ENCODE data around the gene CCNE1. TPM values are rescaled to one million over a fixed set of nuclear protein-coding genes. Genes with fewer than 3 reads are reported as not detected.

The CCNE1 gene
- polyA plus RNA-seq, 1 of the 3 experiments (the other 2 are of a cell fraction) = 8.9 TPM

GRCh38 chr19:29854033-29854432, 42.2 kb downstream of the CCNE1 start:
- WGBS (ENCODE audit: low lambda C conversion rate) = 75% methylated on average over 6 of the region's 6 CpGs
- TF ChIP-seq MXI1 (IDR thresholded peaks at IDR 0.05; ENCODE audit: low read depth, low read length) = no peak
- no peak for TF ChIP-seq ELF1 (IDR thresholded peaks at IDR 0.05)
- TF ChIP-seq USF2 (IDR thresholded peaks at IDR 0.05; ENCODE audit: borderline replicate concordance, low read depth, low read length) = no peak
- no peak for TF ChIP-seq YY1 (IDR thresholded peaks at IDR 0.05; ENCODE audit: low read depth)
- no peak for TF ChIP-seq CHD2 (IDR thresholded peaks at IDR 0.05; ENCODE audit: low read length, partially characterized antibody)
- TF ChIP-seq, protein P1, sequence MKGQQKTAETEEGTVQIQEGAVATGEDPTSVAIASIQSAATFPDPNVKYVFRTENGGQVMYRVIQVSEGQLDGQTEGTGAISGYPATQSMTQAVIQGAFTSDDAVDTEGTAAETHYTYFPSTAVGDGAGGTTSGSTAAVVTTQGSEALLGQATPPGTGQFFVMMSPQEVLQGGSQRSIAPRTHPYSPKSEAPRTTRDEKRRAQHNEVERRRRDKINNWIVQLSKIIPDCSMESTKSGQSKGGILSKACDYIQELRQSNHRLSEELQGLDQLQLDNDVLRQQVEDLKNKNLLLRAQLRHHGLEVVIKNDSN (IDR thresholded peaks at IDR 0.05; ENCODE audit: borderline replicate concordance, low read depth) = no peak
- TF ChIP-seq, protein P2, sequence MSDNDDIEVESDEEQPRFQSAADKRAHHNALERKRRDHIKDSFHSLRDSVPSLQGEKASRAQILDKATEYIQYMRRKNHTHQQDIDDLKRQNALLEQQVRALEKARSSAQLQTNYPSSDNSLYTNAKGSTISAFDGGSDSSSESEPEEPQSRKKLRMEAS (IDR thresholded peaks at IDR 0.05; ENCODE audit: low read depth) = no peak
- no peak for TF ChIP-seq SIN3A (IDR thresholded peaks at IDR 0.05; ENCODE audit: borderline replicate concordance, low read depth, low read length)
- no peak for TF ChIP-seq JUND (IDR thresholded peaks at IDR 0.05)
- no peak for TF ChIP-seq SMC3 (IDR thresholded peaks at IDR 0.05; ENCODE audit: low read depth, low read length)
- no peak for TF ChIP-seq EP300 (IDR thresholded peaks at IDR 0.05; ENCODE audit: borderline replicate concordance in 1 of 2, low read depth in 1 of 2, low read length in 1 of 2)
- TF ChIP-seq NRF1 (IDR thresholded peaks at IDR 0.05; ENCODE audit: low read depth, low read length) = no peak
- TF ChIP-seq, protein P3, sequence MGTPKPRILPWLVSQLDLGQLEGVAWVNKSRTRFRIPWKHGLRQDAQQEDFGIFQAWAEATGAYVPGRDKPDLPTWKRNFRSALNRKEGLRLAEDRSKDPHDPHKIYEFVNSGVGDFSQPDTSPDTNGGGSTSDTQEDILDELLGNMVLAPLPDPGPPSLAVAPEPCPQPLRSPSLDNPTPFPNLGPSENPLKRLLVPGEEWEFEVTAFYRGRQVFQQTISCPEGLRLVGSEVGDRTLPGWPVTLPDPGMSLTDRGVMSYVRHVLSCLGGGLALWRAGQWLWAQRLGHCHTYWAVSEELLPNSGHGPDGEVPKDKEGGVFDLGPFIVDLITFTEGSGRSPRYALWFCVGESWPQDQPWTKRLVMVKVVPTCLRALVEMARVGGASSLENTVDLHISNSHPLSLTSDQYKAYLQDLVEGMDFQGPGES (IDR thresholded peaks at IDR 0.05; ENCODE audit: low read depth, low read length) = no peak
- no peak for TF ChIP-seq RXRA (IDR thresholded peaks at IDR 0.05; ENCODE audit: borderline replicate concordance, low read depth)
- no peak for TF ChIP-seq CTCF (IDR thresholded peaks at IDR 0.05)
- no peaks in the 10 kb centered on the region for H4K20me1 ChIP-seq (ENCODE audit: insufficient read depth)
- no peak overlapping the region for H3K4me3 ChIP-seq (ENCODE audit: low read depth in 2 of 2, low read length in 1 of 2)
- H3K9ac ChIP-seq = no peak overlapping the region
- no peaks in the 10 kb centered on the region; the same call in 1 of the 2 replicates for H3K27me3 ChIP-seq (ENCODE audit: insufficient read depth)
- CTCF ChIA-PET = interaction anchor here (0.8 to 2.4 kb wide), 2 partner anchors 19 to 1288 kb away, joined by 4 to 9 read pairs; no protein-coding TSS in a partner anchor
- POLR2A ChIA-PET = no interaction called here
- H2AFZ ChIP-seq (ENCODE audit: low read depth) = no peak overlapping the region
- H3F3A ChIP-seq (replicated peaks; ENCODE audit: insufficient read depth) = no peaks in the 10 kb centered on the region
- H3K79me2 ChIP-seq (ENCODE audit: insufficient read depth) = no peaks in the 10 kb centered on the region
- H3K27ac ChIP-seq (ENCODE audit: low read depth in 2 of 2, low read length in 1 of 2) = no peak overlapping the region
- H3K36me3 ChIP-seq (replicated peaks in 1 of 2; ENCODE audit: control insufficient read depth in 1 of 2, insufficient read depth in 2 of 2, low read length in 1 of 2) = no peaks in the 10 kb centered on the region
- no peak for DNase-seq
- no peak overlapping the region for H3K4me2 ChIP-seq
- H3K9me3 ChIP-seq = no peaks in the 10 kb centered on the region
- H3K4me1 ChIP-seq (ENCODE audit: control insufficient read depth in 1 of 2, insufficient read depth in 2 of 2, low read depth in 1 of 2, low read length in 1 of 2) = no peaks in the 10 kb centered on the region; a peak in 1 of 4 replicates
- H3K9me2 ChIP-seq = no peaks in the 10 kb centered on the region
